Measurements from ENCODE around the gene FUT8.

GRCh38 chr14:65496178-65496993 lies 83.9 kb downstream of the FUT8 start:
- TF ChIP-seq CTCF (IDR thresholded peaks at IDR 0.05 in 4 of 5, conservative IDR thresholded peaks at IDR 0.05 in 1 of 5) (no peak), POLR2A (IDR thresholded peaks at IDR 0.05) (no peak)

All from gastrocnemius medialis (tissue), 4 donors.